NCI-H187 treated with DMSO at 0.1 percent for 48 hours (cell line): ENCODE data around the gene RIPPLY2.
"Not testable (repeated sequence)": the region's sequence is repeated elsewhere in the genome, so short reads cannot be mapped to it uniquely, and the experiment has no call there.

ENCODE experiments used
- DNase-seq: peaks from one replicate; lab custom pipeline; 2025; lab: John Stamatoyannopoulos, UW

RIPPLY2 gene

DNA sequence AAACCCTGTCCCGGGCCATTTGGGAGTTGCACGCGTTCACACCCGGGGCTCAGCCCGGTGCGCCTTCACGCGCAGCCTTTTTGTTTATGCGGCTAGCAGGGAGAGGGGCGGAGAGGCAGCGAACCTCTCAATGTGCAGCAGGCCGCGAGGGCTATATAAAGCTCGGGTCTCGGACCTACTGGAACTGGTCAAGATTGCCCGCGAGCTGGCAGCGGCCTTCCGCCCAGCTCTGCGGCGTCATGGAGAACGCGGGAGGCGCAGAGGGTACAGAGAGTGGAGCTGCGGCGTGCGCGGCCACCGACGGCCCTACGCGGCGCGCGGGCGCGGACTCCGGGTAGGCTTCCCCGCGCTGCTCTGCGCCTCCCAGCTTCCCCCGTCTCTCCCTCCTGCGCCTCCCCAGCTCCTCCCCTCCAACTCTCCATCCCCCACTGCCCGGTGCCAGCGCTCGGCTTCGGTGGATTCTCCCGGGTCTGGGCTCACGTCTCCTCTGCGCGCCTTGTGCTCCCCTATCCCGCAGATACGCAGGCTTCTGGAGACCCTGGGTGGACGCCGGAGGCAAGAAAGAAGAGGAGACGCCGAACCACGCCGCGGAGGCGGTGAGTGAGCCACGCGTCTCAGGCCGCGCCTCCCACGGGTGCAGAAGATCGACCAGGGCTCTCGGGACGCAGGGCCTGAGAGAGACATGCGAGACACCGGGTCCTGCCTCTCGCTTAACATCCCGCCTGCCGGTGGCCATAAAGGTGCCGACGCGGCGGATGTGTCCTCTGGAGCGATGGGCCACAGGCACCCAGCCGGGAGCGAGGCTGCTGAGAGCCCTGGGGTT lies at the start of gene RIPPLY2:
Gene RIPPLY2, plus strand, starts transcription at position 183 of the 823 bp plus-strand sequence. Its CDS starts 57 bp downstream, at position 240.
- no peak for DNase-seq

- not testable (repeated sequence) for DNase-seq
Observed at GRCh38 chr6:83803492-83803891, 49.7 kb upstream of the RIPPLY2 start.

GRCh38 chr6:83804886-83805285 lies 48.3 kb upstream of the RIPPLY2 start:
- no peak for DNase-seq

GRCh38 chr6:83808005-83808404 lies 45.2 kb upstream of the RIPPLY2 start:
- no peak for DNase-seq

- DNase-seq, result no peak
Observed at GRCh38 chr6:83808926-83809325, 44.2 kb upstream of the RIPPLY2 start.

- DNase-seq, result no peak
Observed at GRCh38 chr6:83812595-83812994, 40.6 kb upstream of the RIPPLY2 start.

- no peak for DNase-seq
Observed at GRCh38 chr6:83815631-83816272, 37.4 kb upstream of the RIPPLY2 start.

DNA sequence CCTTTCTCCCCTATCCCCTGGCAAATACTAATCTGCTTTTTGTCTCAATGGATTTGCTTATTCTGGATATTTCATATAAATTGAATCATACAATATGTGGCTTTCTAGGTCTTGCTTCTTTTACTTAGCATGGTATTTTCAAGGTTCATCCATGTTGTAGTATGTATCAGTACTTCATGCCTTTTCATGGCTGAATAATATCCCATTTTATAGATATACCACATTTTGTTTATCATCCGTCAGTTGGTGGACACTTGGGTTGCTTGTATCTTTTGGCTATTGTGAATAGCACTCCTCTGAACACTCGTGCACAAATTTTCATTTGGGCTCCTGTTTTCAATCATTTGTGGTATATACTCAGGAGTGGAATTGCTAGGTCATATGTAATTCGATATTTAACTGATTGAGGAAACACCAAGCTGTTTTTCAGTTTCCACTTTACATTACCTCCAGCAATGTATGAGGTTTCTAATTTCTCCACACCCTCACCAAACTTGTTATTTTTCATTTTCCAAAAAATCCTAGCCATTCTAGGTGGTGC lies 30.5 kb upstream of the RIPPLY2 start:
- DNase-seq, result no peak

GRCh38 chr6:83824388-83824801 lies 28.8 kb upstream of the RIPPLY2 start:
- DNase-seq, result no peak

DNA sequence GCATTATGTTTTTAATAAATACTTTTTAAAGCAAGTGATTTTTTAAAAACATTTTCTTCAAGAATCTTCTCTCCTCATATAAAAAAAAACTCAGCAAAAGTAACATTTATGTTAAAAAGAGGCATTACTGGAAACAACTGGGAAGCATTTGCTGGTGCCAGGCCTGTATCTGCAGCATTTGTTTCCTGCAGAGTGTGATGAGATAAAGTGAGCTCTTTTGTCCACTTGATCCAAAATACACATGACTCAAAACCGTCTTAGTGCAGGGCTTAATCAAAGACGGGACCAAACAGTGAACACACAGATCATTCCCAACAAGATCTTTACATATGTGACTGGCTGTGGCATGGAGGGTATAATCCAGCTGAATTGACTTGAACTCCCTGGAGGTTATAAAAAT lies 28.3 kb upstream of the RIPPLY2 start:
- DNase-seq, result no peak

- no peak for DNase-seq
Observed at GRCh38 chr6:83827050-83827449, 26.1 kb upstream of the RIPPLY2 start.

DNA sequence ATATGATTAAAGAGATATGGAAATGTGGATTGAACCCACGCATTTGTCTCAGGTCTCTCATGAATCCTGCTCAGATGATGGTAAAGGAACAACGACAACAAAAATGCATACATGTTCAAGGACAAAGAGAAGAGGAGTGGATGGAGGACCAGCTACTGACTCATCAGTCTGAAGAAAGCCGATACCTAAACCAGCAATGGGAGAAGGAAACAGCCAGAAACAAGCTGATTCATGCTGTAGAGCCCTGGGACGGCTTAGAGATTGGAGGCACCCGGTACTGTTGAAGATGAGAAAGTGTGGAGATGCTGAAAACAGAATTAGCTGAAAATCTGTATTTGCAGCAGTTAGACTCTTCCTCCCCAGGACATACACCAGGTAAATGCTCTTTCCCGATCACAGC lies 14.4 kb upstream of the RIPPLY2 start:
- DNase-seq, result no peak

DNA sequence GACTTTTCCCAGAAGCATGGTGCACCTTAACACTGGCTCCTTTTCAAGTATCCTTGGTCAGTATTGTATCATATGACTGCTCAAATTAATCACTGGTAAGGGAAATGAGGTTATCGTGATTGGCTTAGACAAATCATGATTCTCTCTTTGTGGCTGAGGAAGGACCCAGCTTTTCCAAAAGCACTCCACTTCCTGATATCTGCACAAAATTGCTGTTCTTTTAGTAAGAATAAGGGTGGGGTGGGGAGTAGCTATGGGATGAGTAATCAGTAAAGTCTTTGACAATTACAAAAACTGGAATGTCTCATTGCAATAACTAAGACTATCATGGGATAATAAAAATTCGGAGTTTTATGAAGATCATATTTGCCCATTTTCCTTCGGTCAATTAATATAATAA lies 9.0 kb upstream of the RIPPLY2 start:
- no peak for DNase-seq

GRCh38 chr6:83846291-83846690 lies 6.9 kb upstream of the RIPPLY2 start:
- no peak for DNase-seq

GRCh38 chr6:83847179-83847578 lies 6.0 kb upstream of the RIPPLY2 start:
- no peak for DNase-seq

DNA sequence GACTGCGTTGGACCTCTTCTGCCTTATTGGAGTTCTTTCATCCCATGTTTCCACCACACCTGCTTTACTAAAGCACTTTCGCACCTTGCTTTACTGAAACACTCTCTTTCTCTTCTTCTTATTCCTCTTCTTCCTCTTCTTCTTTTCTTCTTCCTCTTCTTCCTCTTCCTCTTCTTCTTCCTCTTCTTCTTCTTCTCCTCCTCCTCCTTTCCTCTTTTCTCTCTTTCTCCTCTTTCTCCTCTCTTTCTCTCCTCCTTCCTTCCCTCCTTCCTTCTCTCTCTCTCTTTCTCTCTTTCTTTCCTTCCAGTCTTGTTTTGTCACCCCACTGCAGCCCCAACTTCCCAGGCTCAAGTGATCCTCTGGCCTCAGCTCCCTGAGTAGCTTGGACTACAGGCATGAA lies 4.0 kb upstream of the RIPPLY2 start:
- no peak for DNase-seq

- no peak for DNase-seq
Observed at GRCh38 chr6:83849610-83850009, 3.5 kb upstream of the RIPPLY2 start.

DNA sequence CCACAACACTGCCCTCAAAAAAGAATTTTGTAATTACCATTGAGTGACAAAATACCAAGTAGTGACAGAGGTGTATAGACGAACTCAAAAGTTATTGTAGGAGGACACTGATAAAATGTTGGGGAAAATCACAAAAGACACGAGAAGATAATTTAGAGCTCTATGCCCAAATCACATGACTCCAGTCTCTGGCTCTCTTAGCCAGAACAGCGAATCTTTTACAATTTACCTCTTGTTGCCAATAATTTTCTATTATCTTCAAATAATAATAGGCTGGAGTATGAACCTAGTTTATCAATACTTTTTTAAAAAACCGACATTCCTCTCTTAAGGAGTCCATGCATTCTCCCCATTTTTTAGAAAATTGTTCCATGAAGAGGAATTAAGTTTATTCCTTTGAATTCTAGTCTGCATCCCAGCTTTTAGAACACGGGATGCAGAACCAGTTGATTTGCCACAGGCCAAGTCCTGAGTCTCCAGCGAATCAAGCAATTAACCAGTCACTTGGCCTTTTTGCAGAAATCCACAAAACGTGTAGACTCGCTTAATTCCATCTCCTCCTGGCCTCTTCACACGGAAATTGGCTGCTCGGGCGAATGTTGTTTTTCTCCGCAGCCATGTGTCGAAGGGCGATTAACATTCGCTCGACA lies 507 bp upstream of the RIPPLY2 start:
- DNase-seq, result no peak

GRCh38 chr6:83854001-83854501 lies 891 bp downstream of the RIPPLY2 start:
- DNase-seq, result no peak

DNA sequence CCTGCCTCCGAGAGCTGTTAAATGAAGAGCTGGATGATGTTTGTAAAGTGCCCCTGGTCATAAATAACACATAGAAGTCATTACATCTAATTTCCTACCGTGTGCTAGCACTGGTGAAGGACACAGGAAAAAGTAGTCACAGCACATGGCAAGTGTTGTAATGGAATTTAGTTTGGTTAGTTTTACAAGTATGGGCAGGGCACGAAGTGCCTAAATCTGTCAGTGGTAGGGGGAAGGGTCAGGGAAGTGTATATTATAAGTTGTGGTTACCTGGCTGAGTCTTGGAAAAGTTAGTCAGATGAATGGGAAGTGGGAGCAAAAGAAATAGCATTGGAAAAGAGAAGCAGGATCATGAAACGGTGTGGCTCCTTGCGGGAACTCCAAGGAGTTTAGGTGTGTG lies 1.6 kb downstream of the RIPPLY2 start:
- no peak for DNase-seq

DNA sequence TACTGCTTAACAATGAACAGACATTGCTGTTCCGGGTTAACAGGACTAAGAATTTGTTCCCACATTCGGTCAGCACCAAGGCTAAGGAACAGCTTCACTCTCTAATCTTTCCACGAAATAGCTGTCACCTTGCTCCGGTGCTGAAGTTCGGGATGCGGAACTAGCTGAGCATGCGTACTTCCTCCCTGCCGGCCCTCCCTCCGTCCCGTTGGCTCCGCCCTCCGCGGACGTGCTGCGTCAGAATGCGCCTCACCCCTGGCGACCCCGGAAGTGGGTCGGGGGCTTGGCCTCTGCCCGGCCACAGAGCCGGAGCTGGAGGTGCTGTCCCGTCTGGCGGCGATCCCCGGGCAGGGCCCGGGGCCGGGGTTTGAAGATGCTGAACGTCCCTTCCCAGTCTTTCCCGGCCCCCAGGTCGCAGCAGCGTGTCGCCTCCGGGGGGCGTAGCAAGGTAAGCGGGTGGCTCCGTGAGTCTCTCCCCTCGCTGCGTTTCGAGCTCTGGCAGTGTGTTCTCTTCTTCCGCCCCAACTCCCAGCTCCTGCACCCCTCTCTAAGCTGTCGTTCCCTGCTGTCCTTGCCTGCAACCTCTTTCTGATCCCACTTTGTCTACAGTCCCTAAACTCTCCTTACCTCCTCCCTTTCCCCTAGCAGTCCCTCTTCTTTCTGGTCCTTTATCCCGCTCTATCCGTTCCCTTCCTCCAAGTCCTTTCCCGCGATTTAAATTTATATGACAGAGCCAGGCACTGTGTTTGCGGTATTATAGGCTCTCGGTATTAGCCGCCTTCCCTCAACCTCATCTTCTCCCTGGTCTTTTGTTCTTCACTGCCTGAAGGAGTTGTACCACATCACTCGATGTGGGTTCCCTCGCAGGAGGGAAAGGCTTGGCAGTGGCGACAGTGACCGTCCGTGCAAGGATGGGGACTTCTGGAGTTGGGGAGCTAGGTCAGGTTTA lies 6.5 kb downstream of the RIPPLY2 start, which contains the start of gene CYB5R4:
Gene CYB5R4, plus strand, starts transcription at position 280 of the 949 bp plus-strand sequence. Its CDS starts 94 bp downstream, at position 374.
- peak; percentile 70 for DNase-seq
